RWPE1 (cell line): ENCODE measurements around the gene DOCK1.

Experiments used
- CTCF ChIA-PET: fragments of 350-600 bp; sonication (Branson Sonifier 250); formaldehyde crosslinking; extraction: SDS; loops from one replicate; lab custom pipeline; 2021; lab: Yijun Ruan, JAX
- POLR2A ChIA-PET: fragments of 400-600 bp; formaldehyde crosslinking; extraction: SDS; loops from one replicate; lab custom pipeline; 2020; ENCODE audit warnings: antibody characterized with exemption; ENCODE audit not compliant: low non-redundant PET; lab: Yijun Ruan, JAX
- DNase-seq: peaks from one replicate; pipeline ENCODE4 v3.0.0; 2012; ENCODE audit warnings: low spot score
- H3K27ac ChIP-seq: fragments of 450-650 bp; 2 replicates; pipeline ENCODE4 v1.5.1; 2017
- TF ChIP-seq, protein P1 (sequence below): fragments of 450-650 bp; conservative IDR thresholded peaks from 2 replicates; pipeline ENCODE4 v1.5.1; 2017; ENCODE audit warnings: low read depth, mild to moderate bottlenecking

The DOCK1 gene

DNA sequence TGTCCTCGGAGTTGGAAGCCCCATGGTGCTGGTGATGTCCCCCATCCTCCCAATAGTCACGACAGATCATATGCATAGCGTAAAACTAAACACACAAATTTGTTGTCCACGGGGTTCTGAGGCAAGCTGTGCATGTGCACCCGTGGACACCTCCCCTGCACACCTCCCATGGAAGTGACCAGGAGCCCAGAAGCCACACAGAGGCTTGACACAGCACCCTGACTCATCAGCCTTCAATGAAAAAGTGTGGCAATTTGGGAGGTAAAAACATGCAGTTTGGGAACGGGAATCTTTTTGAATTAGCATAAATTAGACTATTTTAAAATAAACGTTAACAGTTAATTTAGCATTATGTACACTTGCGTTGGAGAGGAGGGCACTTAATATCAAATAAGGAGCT, 554.7 kb downstream of the DOCK1 start:
- TF ChIP-seq, protein P1, sequence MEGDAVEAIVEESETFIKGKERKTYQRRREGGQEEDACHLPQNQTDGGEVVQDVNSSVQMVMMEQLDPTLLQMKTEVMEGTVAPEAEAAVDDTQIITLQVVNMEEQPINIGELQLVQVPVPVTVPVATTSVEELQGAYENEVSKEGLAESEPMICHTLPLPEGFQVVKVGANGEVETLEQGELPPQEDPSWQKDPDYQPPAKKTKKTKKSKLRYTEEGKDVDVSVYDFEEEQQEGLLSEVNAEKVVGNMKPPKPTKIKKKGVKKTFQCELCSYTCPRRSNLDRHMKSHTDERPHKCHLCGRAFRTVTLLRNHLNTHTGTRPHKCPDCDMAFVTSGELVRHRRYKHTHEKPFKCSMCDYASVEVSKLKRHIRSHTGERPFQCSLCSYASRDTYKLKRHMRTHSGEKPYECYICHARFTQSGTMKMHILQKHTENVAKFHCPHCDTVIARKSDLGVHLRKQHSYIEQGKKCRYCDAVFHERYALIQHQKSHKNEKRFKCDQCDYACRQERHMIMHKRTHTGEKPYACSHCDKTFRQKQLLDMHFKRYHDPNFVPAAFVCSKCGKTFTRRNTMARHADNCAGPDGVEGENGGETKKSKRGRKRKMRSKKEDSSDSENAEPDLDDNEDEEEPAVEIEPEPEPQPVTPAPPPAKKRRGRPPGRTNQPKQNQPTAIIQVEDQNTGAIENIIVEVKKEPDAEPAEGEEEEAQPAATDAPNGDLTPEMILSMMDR = no peak
- POLR2A ChIA-PET = no interaction called here
- DNase-seq = no peak
- H3K27ac ChIP-seq = no peak overlapping the region
- CTCF ChIA-PET = interaction anchor here (0.7 kb wide), 1 partner anchor 1163 kb away, joined by 3 read pairs; no protein-coding TSS in a partner anchor

DNA sequence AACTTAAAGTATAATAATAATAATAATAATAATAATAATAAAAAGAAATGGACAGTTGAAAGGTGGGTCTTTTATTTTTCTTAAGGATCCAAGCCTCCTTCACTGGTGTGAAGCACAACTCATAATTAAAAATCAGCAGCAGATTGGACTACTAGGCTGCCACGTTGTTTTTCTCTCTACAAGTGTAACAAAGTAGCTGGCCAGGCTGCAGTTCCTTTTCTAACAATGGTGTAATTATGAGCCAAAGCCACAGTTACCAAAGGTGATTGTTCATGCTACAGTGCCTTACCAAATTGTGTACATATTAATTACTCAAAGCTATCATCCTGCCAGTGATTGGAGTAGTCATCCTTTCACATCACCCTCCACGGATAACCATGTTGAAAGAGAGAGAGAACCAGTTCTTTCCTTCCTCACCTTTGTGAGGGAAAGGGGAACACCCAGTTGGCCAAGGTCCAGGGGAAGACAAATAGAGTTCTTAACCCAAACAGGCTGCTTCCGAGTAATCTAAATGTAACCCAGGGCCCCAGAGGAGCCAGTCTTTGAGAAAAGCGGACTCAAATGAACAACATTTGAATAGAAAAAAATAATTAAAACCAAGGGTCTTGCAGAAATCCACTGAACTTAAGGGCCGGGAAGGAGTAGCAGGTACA, 557.5 kb downstream of the DOCK1 start:
- no peak for DNase-seq
- CTCF ChIA-PET = no interaction called here
- H3K27ac ChIP-seq = no peak overlapping the region
- TF ChIP-seq, protein P1 = no peak
- POLR2A ChIA-PET = no interaction called here

DNA sequence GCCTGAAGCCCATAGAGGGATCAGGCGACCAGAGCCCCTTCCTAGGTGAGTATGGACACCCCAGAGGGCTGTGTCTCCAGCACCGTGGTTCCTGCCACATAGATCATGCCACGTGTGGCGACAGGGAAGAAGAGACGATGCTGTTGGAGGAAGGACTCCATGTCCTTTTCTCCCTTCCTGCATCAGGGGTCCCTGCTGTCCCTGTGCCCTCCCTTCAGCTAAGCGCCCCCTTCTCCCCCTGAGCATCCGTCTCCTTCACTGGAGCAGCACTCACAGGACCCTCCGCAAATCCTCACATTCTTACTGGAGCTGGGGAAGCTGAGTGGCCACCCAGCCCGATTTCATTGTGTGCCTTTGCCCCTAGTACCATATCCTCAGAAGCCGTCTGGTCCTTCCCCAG, 558.3 kb downstream of the DOCK1 start:
- ChIA-PET POLR2A (no interaction called here), CTCF (no interaction called here)
- no peak overlapping the region for H3K27ac ChIP-seq
- TF ChIP-seq, protein P1 = no peak
- no peak for DNase-seq

DNA sequence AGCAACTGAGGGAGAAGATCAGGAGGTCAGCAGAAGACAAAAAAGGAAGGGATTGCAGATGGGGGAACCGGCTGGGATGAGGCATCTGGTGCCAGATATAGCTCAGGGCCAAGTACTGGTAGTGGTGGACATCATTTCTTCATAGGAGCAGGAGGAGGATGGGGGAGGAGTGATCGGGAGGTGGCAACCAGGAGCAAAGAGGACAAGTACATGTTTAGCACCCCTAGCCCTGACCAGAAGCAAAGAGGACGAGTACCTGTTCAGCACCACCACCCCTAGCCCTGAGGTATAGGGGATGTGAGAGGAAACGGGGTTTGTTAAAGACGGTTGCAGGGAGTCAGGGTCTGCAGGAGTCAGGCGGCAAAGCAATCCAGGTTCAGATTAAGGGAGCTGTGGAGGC, 559.3 kb downstream of the DOCK1 start:
- ChIA-PET POLR2A (no interaction called here), CTCF (interaction anchor here (0.6 kb wide), 1 partner anchor 1119 kb away, joined by 3 read pairs; no protein-coding TSS in a partner anchor)
- H3K27ac ChIP-seq = no peak overlapping the region
- TF ChIP-seq, protein P1 = no peak
- DNase-seq = no peak

DNA sequence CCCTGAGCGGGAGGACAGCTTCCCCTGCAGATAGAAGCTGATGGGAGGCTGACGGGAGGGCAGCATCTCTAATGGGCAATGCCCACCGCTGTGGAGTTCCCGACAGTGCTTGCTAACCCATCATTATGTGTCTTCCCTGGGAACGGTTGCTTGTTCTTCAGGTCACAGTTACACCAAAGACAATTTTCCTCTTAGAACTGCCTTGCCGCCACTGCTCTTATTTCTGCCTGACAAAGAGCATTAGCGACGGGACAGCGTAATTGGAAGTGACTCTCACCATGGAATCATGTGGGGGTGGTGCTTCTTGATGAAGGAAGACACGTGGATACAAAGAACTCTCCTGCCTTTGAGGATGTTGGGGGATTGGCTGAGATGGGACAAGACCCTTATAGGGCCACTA, 562.6 kb downstream of the DOCK1 start:
- no peak for DNase-seq
- CTCF ChIA-PET = no interaction called here

DNA sequence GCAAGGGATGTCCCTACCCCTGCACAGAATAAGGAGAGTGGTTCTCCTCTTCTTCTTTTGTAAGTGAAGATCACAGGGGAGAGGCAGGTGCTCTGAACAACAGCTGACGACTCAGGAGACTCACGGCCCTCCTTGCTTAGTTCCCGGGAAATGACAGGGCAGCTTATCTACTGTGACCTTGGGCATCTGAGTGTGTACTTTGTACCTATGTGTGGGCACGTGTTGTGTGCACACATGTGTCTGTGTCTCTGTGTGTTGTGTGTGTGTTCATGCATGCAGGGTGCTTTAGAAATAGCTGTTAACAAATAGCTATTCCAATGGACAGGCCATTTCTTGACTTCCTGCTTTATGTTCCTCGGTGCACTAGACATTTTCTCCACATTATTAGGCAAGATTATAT, 563.4 kb downstream of the DOCK1 start:
- ChIA-PET POLR2A (no interaction called here), CTCF (no interaction called here)
- H3K27ac ChIP-seq = no peak overlapping the region
- DNase-seq = no peak
- TF ChIP-seq, protein P1 = no peak

More for the DNA sequence above, 562.6 kb downstream of the DOCK1 start:
- TF ChIP-seq, protein P1 = no peak
- POLR2A ChIA-PET = no interaction called here
- no peak overlapping the region for H3K27ac ChIP-seq
